ENCODE data around the gene SLCO3A1.

SLCO3A1 gene

GRCh38 chr15:91867581-91868026 lies 14.1 kb downstream of the SLCO3A1 start:
- in situ Hi-C loops (cut with MboI; ENCODE audit: low pct_unique_long_range_greater_than_20kb, low sequenced_read_pairs, unreplicated experiment), result no loop called here
- no peak for DNase-seq (ENCODE audit: low spot score)
- TF ChIP-seq CTCF (IDR thresholded peaks at IDR 0.05; ENCODE audit: extremely low read depth, insufficient read depth, missing control alignments), result no peak

GRCh38 chr15:91870876-91871537 lies 17.5 kb downstream of the SLCO3A1 start:
- in situ Hi-C loops (cut with MboI; ENCODE audit: low pct_unique_long_range_greater_than_20kb, low sequenced_read_pairs, unreplicated experiment), result no loop called here
- no peak for TF ChIP-seq CTCF (IDR thresholded peaks at IDR 0.05; ENCODE audit: extremely low read depth, insufficient read depth, missing control alignments)
- DNase-seq (ENCODE audit: low spot score), result no peak

GRCh38 chr15:91871837-91872236 lies 18.3 kb downstream of the SLCO3A1 start:
- no peak for DNase-seq (ENCODE audit: low spot score)
- in situ Hi-C loops (cut with MboI; ENCODE audit: low pct_unique_long_range_greater_than_20kb, low sequenced_read_pairs, unreplicated experiment), result no loop called here
- no peak for TF ChIP-seq CTCF (IDR thresholded peaks at IDR 0.05; ENCODE audit: extremely low read depth, insufficient read depth, missing control alignments)

GRCh38 chr15:91872356-91873137 lies 19.0 kb downstream of the SLCO3A1 start:
- DNase-seq (ENCODE audit: low spot score), result no peak
- no peak for TF ChIP-seq CTCF (IDR thresholded peaks at IDR 0.05; ENCODE audit: extremely low read depth, insufficient read depth, missing control alignments)
- in situ Hi-C loops (cut with MboI; ENCODE audit: low pct_unique_long_range_greater_than_20kb, low sequenced_read_pairs, unreplicated experiment), result no loop called here

GRCh38 chr15:91873138-91873536 lies 19.6 kb downstream of the SLCO3A1 start:
- in situ Hi-C loops (cut with MboI; ENCODE audit: low pct_unique_long_range_greater_than_20kb, low sequenced_read_pairs, unreplicated experiment), result no loop called here
- no peak for TF ChIP-seq CTCF (IDR thresholded peaks at IDR 0.05; ENCODE audit: extremely low read depth, insufficient read depth, missing control alignments)
- DNase-seq (ENCODE audit: low spot score), result no peak

GRCh38 chr15:91874171-91874570 lies 20.7 kb downstream of the SLCO3A1 start:
- no peak for TF ChIP-seq CTCF (IDR thresholded peaks at IDR 0.05; ENCODE audit: extremely low read depth, insufficient read depth, missing control alignments)
- DNase-seq (ENCODE audit: low spot score), result no peak
- in situ Hi-C loops (cut with MboI; ENCODE audit: low pct_unique_long_range_greater_than_20kb, low sequenced_read_pairs, unreplicated experiment), result no loop called here

Measured in GM13977 (cell line).